Measurements from ENCODE around the gene TTC9.

TTC9 gene

DNA sequence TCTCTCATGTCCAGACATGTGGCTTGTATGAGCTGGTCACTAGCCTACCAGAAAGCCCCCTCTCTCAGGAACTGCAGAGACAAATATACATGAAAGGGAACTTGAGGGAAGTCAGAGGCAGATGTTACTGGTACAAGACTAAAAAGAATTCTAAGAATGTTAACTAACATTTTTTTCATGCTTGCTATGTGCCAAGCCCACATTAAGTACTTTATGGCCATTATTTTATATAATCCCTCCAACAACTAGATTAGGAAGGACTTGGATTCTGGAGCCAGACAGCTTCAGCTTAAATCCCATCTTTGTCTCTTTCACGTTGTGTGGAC, 24.6 kb downstream of the TTC9 start:
- in situ Hi-C loops (cut with MboI; ENCODE audit: low pct_unique_long_range_greater_than_20kb, low sequenced_read_pairs, unreplicated experiment), result no loop called here
- TF ChIP-seq, protein P1, sequence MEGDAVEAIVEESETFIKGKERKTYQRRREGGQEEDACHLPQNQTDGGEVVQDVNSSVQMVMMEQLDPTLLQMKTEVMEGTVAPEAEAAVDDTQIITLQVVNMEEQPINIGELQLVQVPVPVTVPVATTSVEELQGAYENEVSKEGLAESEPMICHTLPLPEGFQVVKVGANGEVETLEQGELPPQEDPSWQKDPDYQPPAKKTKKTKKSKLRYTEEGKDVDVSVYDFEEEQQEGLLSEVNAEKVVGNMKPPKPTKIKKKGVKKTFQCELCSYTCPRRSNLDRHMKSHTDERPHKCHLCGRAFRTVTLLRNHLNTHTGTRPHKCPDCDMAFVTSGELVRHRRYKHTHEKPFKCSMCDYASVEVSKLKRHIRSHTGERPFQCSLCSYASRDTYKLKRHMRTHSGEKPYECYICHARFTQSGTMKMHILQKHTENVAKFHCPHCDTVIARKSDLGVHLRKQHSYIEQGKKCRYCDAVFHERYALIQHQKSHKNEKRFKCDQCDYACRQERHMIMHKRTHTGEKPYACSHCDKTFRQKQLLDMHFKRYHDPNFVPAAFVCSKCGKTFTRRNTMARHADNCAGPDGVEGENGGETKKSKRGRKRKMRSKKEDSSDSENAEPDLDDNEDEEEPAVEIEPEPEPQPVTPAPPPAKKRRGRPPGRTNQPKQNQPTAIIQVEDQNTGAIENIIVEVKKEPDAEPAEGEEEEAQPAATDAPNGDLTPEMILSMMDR (IDR thresholded peaks at IDR 0.05; ENCODE audit: extremely low read depth, insufficient read depth, missing control alignments), result no peak
- no peak for DNase-seq (ENCODE audit: low spot score)

GRCh38 chr14:70670992-70671651, 29.4 kb downstream of the TTC9 start:
- in situ Hi-C loops (cut with MboI; ENCODE audit: low pct_unique_long_range_greater_than_20kb, low sequenced_read_pairs, unreplicated experiment), result no loop called here
- no peak for DNase-seq (ENCODE audit: low spot score)
- TF ChIP-seq, protein P1 (IDR thresholded peaks at IDR 0.05; ENCODE audit: extremely low read depth, insufficient read depth, missing control alignments), result no peak

DNA sequence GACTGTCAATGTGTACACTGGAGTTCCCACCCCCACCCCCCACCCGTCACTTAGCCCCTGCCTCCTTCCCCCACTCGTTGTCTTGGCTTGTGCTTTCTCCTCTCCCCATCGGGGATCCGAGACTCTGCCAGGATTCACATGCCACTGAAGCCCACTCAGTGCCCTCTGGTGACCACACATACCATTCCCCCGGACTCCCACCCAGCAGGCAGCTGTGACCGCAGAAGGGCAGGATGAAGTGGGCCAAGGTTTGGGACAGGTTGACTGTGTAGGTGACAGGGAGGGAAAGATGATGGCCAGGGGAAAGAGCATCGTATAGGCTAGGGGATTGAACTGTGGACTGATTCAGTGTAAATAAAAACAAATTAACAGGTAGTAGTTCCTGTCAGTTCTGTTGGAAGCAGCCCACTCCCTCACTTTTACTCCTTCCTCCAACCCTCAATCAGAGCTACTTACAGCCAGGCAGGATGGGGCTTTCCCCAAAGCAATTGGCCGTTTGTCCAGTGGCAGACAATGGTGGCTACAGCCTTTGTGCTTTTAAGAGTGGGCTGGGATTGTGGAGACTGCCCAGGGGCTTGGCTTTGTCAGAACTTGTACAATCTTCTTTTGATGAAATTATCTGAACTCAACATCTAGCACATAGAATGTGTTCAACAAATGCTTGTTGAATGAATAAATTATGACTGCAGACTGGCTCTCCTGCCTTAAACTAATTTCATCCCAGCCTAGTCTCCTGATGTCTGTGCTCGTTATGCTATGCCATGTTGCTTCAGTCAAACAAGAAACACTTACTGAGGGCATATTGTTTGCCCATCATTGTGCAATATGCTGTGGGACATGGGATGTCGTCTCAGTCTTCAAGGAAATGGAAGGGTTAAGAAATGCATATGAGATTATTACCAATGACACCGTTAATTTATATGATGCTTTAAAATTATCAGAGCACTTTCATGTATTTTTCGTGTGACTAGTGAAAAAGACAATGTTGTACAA, 30.2 kb downstream of the TTC9 start:
- TF ChIP-seq, protein P1 (IDR thresholded peaks at IDR 0.05; ENCODE audit: extremely low read depth, insufficient read depth, missing control alignments), result no peak
- DNase-seq (ENCODE audit: low spot score), result no peak
- in situ Hi-C loops (cut with MboI; ENCODE audit: low pct_unique_long_range_greater_than_20kb, low sequenced_read_pairs, unreplicated experiment), result no loop called here

- DNase-seq (ENCODE audit: low spot score), result no peak
- TF ChIP-seq, protein P1 (IDR thresholded peaks at IDR 0.05; ENCODE audit: extremely low read depth, insufficient read depth, missing control alignments), result no peak
- in situ Hi-C loops (cut with MboI; ENCODE audit: low pct_unique_long_range_greater_than_20kb, low sequenced_read_pairs, unreplicated experiment), result no loop called here
Measured at GRCh38 chr14:70677341-70677740, 35.6 kb downstream of the TTC9 start.

GRCh38 chr14:70680748-70681147, 39.0 kb downstream of the TTC9 start:
- in situ Hi-C loops (cut with MboI; ENCODE audit: low pct_unique_long_range_greater_than_20kb, low sequenced_read_pairs, unreplicated experiment), result no loop called here
- no peak for DNase-seq (ENCODE audit: low spot score)
- TF ChIP-seq, protein P1 (IDR thresholded peaks at IDR 0.05; ENCODE audit: extremely low read depth, insufficient read depth, missing control alignments), result no peak

DNA sequence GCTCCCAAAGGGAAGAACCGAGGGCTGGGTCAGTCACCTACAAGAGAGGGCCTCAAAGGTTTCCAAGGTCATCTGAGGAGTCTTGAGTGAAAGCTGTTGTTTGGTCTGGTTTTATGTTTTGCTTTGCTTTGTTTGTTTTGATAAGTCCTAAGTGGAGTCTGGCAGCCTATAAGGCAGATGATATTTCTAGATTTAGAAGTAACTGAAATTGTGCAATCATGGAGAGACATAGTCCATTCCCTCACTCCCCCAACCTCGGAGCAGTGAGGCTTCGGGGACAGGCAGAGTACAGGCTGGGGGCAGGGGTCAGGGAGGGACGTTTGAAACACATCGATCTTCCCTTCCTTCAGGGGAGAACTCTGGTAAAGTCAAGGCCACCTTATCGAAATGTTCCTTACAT, 42.3 kb downstream of the TTC9 start:
- in situ Hi-C loops (cut with MboI; ENCODE audit: low pct_unique_long_range_greater_than_20kb, low sequenced_read_pairs, unreplicated experiment), result no loop called here
- no peak for DNase-seq (ENCODE audit: low spot score)
- TF ChIP-seq, protein P1 (IDR thresholded peaks at IDR 0.05; ENCODE audit: extremely low read depth, insufficient read depth, missing control alignments), result no peak

Measured in GM13977 (cell line).